Tibial nerve (tissue), 4 donors: Measurements from ENCODE around the gene HSD17B4. TPM values are rescaled to one million over a fixed set of nuclear protein-coding genes. Genes with fewer than 3 reads are reported as not detected.
"Not testable (repeated sequence)": the region's sequence is repeated elsewhere in the genome, so short reads cannot be mapped to it uniquely, and the experiment has no call there.

Experiments
- DNase-seq, 2 donors: peaks; one replicate each; pipeline ENCODE4 v3.0.0-alpha.2; 2019; ENCODE audit warnings: low spot score in 2 of 2
- H3K27ac ChIP-seq, 4 donors: fragments of 200-600 bp; sonication (generic) in 3 of 4; one replicate each; pipeline ENCODE4 v1.5.1; 2017 to 2019; ENCODE audit warnings: mild to moderate bottlenecking in 1 of 4
- H3K27me3 ChIP-seq, 2 donors: fragments of 200-600 bp; sonication (generic) in 1 of 2; one replicate each; pipeline versions ENCODE4 v1.5.1 to v1.6.0; 2017 to 2019
- H3K36me3 ChIP-seq, 3 donors: fragments of 200-600 bp; sonication (generic); one replicate each; pipeline ENCODE4 v1.5.1; 2018 to 2019
- H3K4me1 ChIP-seq, 4 donors: fragments of 200-600 bp; sonication (generic) in 3 of 4; one replicate each; pipeline ENCODE4 v1.5.1; 2017 to 2019
- H3K4me3 ChIP-seq, 4 donors: fragments of 200-600 bp; sonication (generic) in 3 of 4; one replicate each; pipeline ENCODE4 v1.5.1; 2017 to 2019; ENCODE audit warnings: mild to moderate bottlenecking in 1 of 4, moderate library complexity in 1 of 4
- H3K9me3 ChIP-seq, 4 donors: fragments of 200-600 bp; sonication (generic) in 3 of 4; one replicate each; pipeline ENCODE4 v1.5.1; 2017 to 2019
- EP300 ChIP-seq, 2 donors: sonication (generic); formaldehyde crosslinking; IDR thresholded peaks; one replicate each; pipeline ENCODE4 v1.6.1; 2017; ENCODE audit warnings: antibody characterized with exemption in 2 of 2, mild to moderate bottlenecking in 1 of 2
- POLR2A ChIP-seq, 2 donors: fragments of 450-650 bp; IDR thresholded peaks; one replicate each; pipeline ENCODE4 v1.6.1; 2017; ENCODE audit warnings: antibody characterized with exemption in 2 of 2, mild to moderate bottlenecking in 2 of 2, moderate library complexity in 2 of 2
- WGBS, 2 donors: methylation state at CpG; one replicate each; pipeline ENCODE4 v1.1.5; 2018; 5-methylcytosine and 5-hydroxymethylcytosine counted together
- total RNA-seq, 4 donors: library from RNA; depleted of rRNA; stranded (reverse); fragments of >200 nt; gene quantifications; one replicate each; pipeline ENCODE4 v1.1.0, GENCODE V29; 2016
- TF ChIP-seq, protein P1 (sequence below), 5 experiments: fragments of 200-600 bp in 3 of 5; fragments of 450-650 bp in 2 of 5; sonication (generic) in 3 of 5; IDR thresholded peaks; one replicate each; pipeline ENCODE4 v1.5.1; 2016 to 2019; ENCODE audit warnings: antibody characterized with exemption in 5 of 5, mild to moderate bottlenecking in 3 of 5, moderate library complexity in 2 of 5

The HSD17B4 gene
- total RNA-seq, 4 donors from 2014 or later, result 108 to 176 (median 113) TPM

DNA sequence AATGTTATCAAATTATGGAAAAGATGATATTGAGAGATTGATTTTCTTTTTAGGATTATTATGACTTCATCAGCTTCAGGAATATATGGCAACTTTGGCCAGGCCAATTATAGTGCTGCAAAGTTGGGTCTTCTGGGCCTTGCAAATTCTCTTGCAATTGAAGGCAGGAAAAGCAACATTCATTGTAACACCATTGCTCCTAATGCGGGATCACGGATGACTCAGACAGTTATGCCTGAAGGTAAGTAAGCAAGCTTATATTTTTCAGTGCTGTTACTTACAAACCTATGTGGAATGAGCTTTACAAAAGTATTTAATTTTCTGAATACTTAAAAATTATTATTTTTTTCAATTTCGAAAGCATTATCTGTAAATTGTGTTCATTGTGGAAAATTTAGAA, 26.5 kb downstream of the HSD17B4 start:
- 94 to 97% methylated on average over 3 of the region's 3 CpGs for WGBS, 2 donors
- no peak for TF ChIP-seq EP300 (IDR thresholded peaks at IDR 0.05)
- no peak for TF ChIP-seq POLR2A (IDR thresholded peaks at IDR 0.05)
- TF ChIP-seq, protein P1, sequence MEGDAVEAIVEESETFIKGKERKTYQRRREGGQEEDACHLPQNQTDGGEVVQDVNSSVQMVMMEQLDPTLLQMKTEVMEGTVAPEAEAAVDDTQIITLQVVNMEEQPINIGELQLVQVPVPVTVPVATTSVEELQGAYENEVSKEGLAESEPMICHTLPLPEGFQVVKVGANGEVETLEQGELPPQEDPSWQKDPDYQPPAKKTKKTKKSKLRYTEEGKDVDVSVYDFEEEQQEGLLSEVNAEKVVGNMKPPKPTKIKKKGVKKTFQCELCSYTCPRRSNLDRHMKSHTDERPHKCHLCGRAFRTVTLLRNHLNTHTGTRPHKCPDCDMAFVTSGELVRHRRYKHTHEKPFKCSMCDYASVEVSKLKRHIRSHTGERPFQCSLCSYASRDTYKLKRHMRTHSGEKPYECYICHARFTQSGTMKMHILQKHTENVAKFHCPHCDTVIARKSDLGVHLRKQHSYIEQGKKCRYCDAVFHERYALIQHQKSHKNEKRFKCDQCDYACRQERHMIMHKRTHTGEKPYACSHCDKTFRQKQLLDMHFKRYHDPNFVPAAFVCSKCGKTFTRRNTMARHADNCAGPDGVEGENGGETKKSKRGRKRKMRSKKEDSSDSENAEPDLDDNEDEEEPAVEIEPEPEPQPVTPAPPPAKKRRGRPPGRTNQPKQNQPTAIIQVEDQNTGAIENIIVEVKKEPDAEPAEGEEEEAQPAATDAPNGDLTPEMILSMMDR (IDR thresholded peaks at IDR 0.05), result no peak
- H3K9me3 ChIP-seq, result no peaks in the 10 kb centered on the region
- no peak overlapping the region for H3K27ac ChIP-seq
- DNase-seq, result no peak
- H3K36me3 ChIP-seq, result peaks cover 0 to 77% (median 7%) of the 10 kb centered on the region in 3 donors
- H3K27me3 ChIP-seq, result no peaks in the 10 kb centered on the region
- no peaks in the 10 kb centered on the region for H3K4me1 ChIP-seq
- H3K4me3 ChIP-seq, result no peak overlapping the region

DNA sequence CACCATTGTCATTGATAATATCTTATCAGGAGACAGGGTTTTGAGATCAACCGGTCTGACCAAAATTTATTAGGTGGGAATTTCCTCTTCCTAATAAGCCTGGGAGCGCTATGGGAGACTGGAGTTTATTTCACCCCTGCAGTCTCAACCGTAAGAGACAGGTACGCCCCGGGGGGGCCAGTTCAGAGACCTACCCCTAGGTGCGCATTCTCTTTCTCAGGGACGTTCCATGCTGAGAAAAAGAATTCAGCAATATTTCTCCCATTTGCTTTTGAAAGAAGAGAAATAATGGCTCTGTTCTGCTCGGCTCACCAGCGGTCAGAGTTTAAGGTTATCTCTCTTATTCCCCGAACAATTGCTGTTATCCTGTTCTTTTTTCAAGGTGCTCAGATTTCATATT, 28.3 kb downstream of the HSD17B4 start:
- not testable (repeated sequence) for H3K9me3 ChIP-seq, DNase-seq, H3K4me1 ChIP-seq, H3K27ac ChIP-seq, H3K27me3 ChIP-seq, H3K4me3 ChIP-seq
- H3K36me3 ChIP-seq, result peaks cover 0 to 83% (median 7%) of the 10 kb centered on the region in 3 donors
- WGBS, 2 donors, result 80 to 91% methylated on average over 9 to 10 of the region's 10 CpGs

DNA sequence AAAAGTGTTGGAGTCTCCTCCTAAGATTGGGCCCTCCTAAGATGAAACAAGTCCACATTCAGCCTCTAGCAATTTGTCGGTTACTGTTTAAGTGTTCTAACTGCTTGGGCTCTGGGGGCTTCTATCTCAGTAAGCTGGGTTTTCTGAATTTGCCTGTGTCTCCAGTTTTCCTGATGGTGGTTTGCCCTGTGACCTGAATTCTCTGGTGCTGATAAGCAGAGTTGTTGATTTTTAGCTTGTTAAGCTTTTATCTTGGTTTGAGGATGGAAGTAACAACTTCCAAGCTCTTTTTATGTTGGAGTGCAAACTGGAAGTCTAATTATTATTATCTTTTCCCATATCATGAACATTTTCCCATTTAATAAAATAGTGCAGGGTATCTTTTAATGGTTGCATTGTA, 30.9 kb downstream of the HSD17B4 start:
- TF ChIP-seq POLR2A (IDR thresholded peaks at IDR 0.05) (no peak), EP300 (IDR thresholded peaks at IDR 0.05) (no peak)
- TF ChIP-seq, protein P1 (IDR thresholded peaks at IDR 0.05), result no peak
- no peaks in the 10 kb centered on the region for H3K4me1 ChIP-seq
- no peaks in the 10 kb centered on the region for H3K27me3 ChIP-seq
- no peak overlapping the region for H3K27ac ChIP-seq
- H3K9me3 ChIP-seq, result no peaks in the 10 kb centered on the region
- no peak overlapping the region for H3K4me3 ChIP-seq
- H3K36me3 ChIP-seq, result peaks cover 0 to 81% (median 4%) of the 10 kb centered on the region in 3 donors
- 83 to 84% methylated on average over 1 of the region's 1 CpG for WGBS, 2 donors
- no peak for DNase-seq

DNA sequence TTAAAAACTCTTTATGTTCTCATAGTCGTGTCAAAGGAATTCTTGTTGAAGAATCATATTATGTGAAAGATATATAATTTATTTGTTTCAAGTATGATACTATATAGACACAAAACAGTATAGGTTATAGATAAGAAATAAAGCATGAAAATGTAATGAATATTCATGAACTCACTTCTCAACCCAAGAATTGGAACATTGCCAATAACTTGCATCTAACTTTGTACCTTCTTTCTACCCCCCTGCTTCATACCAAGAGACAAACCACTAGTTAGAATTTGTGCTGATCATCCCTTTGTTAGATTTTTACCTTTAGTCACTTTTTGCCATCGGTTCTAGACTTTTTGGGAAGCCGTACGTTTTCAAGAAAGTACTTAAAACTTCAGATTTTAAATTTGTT, 32.6 kb downstream of the HSD17B4 start:
- H3K27ac ChIP-seq, result no peak overlapping the region
- no peak overlapping the region for H3K4me3 ChIP-seq
- H3K9me3 ChIP-seq, result no peaks in the 10 kb centered on the region
- peaks cover 0 to 78% (median 4%) of the 10 kb centered on the region in 3 donors for H3K36me3 ChIP-seq
- WGBS, 2 donors, result 90 to 91% methylated on average over 4 of the region's 4 CpGs
- DNase-seq, result no peak
- H3K4me1 ChIP-seq, result no peaks in the 10 kb centered on the region
- H3K27me3 ChIP-seq, result no peaks in the 10 kb centered on the region
- TF ChIP-seq EP300 (IDR thresholded peaks at IDR 0.05) (no peak), POLR2A (IDR thresholded peaks at IDR 0.05) (no peak)
- TF ChIP-seq, protein P1 (IDR thresholded peaks at IDR 0.05), result no peak

DNA sequence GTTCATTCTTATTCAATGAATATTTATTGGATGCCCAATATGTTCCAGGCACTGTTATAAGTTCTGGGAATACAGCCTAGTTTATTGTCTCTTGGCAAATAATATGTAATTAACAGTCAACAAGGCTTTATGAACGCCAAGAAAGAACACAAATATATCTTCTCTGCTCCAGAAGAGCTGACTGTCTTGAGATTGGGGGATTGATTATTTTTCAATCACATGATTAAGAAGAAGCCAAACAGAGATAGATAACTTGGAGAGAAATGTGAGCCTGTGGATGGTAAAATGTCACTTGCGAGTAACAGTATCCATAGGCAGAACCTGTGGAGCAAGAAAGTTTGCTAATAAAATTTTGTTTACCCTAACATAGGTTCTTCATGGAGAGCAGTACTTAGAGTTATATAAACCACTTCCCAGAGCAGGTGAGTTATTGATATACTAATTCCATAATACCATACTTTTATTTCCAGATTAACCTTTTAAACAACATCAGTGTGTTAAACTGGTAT, 49.4 kb downstream of the HSD17B4 start:
- 87 to 92% methylated on average over 2 of the region's 2 CpGs for WGBS, 2 donors
- H3K27me3 ChIP-seq, result no peaks in the 10 kb centered on the region
- peaks cover 0 to 82% (median 0%) of the 10 kb centered on the region in 3 donors for H3K36me3 ChIP-seq

DNA sequence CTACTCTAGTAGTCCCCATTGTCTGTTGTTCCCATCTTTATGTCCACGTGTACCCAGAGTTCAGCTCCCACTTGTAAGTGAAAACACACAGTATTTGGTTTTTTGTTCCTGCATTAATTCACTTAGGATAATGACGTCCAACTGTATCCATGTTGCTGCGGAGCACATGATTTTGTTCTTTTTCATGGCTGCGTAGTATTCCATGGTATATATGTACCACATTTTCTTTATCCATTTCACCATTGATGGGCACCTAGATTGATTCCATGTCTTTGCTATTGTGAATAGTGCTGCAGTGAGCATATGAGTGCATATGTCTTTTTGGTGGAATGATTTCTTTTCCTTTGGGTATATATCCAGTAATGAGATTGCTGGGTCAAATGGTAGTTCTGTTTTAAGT, 51.6 kb downstream of the HSD17B4 start:
- H3K36me3 ChIP-seq, result peaks cover 0 to 82% (median 0%) of the 10 kb centered on the region in 3 donors
- peaks cover 0 to 18% (median 2%) of the 10 kb centered on the region in 4 donors for H3K9me3 ChIP-seq
- DNase-seq, H3K4me3 ChIP-seq, H3K27me3 ChIP-seq, H3K27ac ChIP-seq, H3K4me1 ChIP-seq: not testable (repeated sequence)
- 88 to 89% methylated on average over 4 of the region's 4 CpGs for WGBS, 2 donors

More for the DNA sequence above, 49.4 kb downstream of the HSD17B4 start:
- H3K4me1 ChIP-seq, result no peaks in the 10 kb centered on the region
- TF ChIP-seq EP300 (IDR thresholded peaks at IDR 0.05) (no peak), POLR2A (IDR thresholded peaks at IDR 0.05) (no peak)
- TF ChIP-seq, protein P1 (IDR thresholded peaks at IDR 0.05), result no peak
- H3K27ac ChIP-seq, result no peak overlapping the region
- DNase-seq, result no peak
- peaks cover 0 to 18% (median 2%) of the 10 kb centered on the region in 4 donors for H3K9me3 ChIP-seq
- no peak overlapping the region for H3K4me3 ChIP-seq
